OCI-LY7 (cell line): Measurements from ENCODE around the gene PLEKHG4B. TPM values are rescaled to one million over a fixed set of nuclear protein-coding genes. Genes with fewer than 3 reads are reported as not detected.

Experiments
- BruUV-seq: library from RNA; stranded (reverse); fragments of 400-500 nt; replicated peaks from 2 replicates; lab custom pipeline; 2021; lab: Mats Ljungman, UMichigan
- CTCF ChIA-PET: fragments of 300-600 bp; sonication (Branson Sonifier 250); formaldehyde crosslinking; loops from one replicate; lab custom pipeline; 2022; ENCODE audit warnings: antibody characterized with exemption; ENCODE audit not compliant: unreplicated experiment; lab: Charles Lee
- POLR2A ChIA-PET: fragments of 300-600 bp; sonication (Branson Sonifier 250); formaldehyde crosslinking; loops from one replicate; lab custom pipeline; 2022; ENCODE audit warnings: antibody characterized with exemption; lab: Charles Lee
- DNase-seq: peaks from one replicate; pipeline ENCODE4 v3.0.0-alpha.2; 2015; ENCODE audit warnings: low spot score
- H2AFZ ChIP-seq: fragments of 200-600 bp; sonication (generic), shearing (Covaris generic); 2 replicates; pipeline ENCODE4 v1.6.1; 2014; ENCODE audit warnings: mild to moderate bottlenecking, antibody characterized with exemption, low read length, moderate library complexity
- H3K27ac ChIP-seq: fragments of 200-600 bp; sonication (generic); 2 replicates; pipeline ENCODE4 v1.5.1; 2014; ENCODE audit warnings: mixed run types, low read depth, mild to moderate bottlenecking, moderate library complexity, low read length, inconsistent platforms; ENCODE audit not compliant: poor library complexity, severe bottlenecking
- H3K36me3 ChIP-seq: fragments of 200-600 bp; sonication (generic); 2 replicates; pipeline ENCODE4 v1.6.1; 2014; ENCODE audit warnings: mild to moderate bottlenecking, antibody characterized with exemption, low read length, moderate library complexity, mixed read lengths; ENCODE audit not compliant: insufficient read depth
- H3K4me1 ChIP-seq: fragments of 200-600 bp; sonication (generic); 2 replicates; pipeline ENCODE4 v1.5.1; 2014; ENCODE audit warnings: mild to moderate bottlenecking, low read length; ENCODE audit not compliant: insufficient read depth, poor library complexity, severe bottlenecking
- H3K4me2 ChIP-seq: fragments of 200-600 bp; sonication (generic); 2 replicates; pipeline ENCODE4 v1.6.1; 2014; ENCODE audit warnings: mild to moderate bottlenecking, low read length
- H3K4me3 ChIP-seq: fragments of 200-600 bp; sonication (generic); 2 replicates; pipeline ENCODE4 v1.5.1; 2014; ENCODE audit warnings: mild to moderate bottlenecking, low read depth, low read length; ENCODE audit not compliant: poor library complexity, severe bottlenecking
- H3K79me2 ChIP-seq: fragments of 200-600 bp; sonication (generic); 2 replicates; pipeline ENCODE4 v1.6.1; 2016; ENCODE audit warnings: low read depth, mild to moderate bottlenecking, low read length, moderate library complexity, mixed read lengths; ENCODE audit not compliant: insufficient read depth
- H3K9me2 ChIP-seq: fragments of 200-600 bp; sonication (generic); 2 replicates; pipeline ENCODE4 v1.6.1; 2016; ENCODE audit warnings: mild to moderate bottlenecking, low read length, mixed read lengths; ENCODE audit not compliant: insufficient read depth
- H3K9me3 ChIP-seq: fragments of 200-600 bp; sonication (generic); 2 replicates; pipeline ENCODE4 v1.6.1; 2014; ENCODE audit warnings: mild to moderate bottlenecking, mixed run types, low read length, mixed read lengths
- H4K20me1 ChIP-seq: fragments of 200-600 bp; sonication (generic); 2 replicates; pipeline ENCODE4 v1.6.1; 2014; ENCODE audit warnings: mild to moderate bottlenecking, antibody characterized with exemption, low read length, moderate library complexity, mixed read lengths; ENCODE audit not compliant: insufficient read depth
- CTCF ChIP-seq: fragments of 200-600 bp; sonication (generic); conservative IDR thresholded peaks from 2 replicates; pipeline ENCODE4 v1.5.1; 2014; ENCODE audit warnings: mild to moderate bottlenecking, antibody characterized with exemption, low read length, moderate library complexity, mixed read lengths
- EZH2phosphoT487 ChIP-seq: fragments of 200-600 bp; sonication (generic); IDR thresholded peaks from 2 replicates; pipeline ENCODE4 v1.6.1; 2018; ENCODE audit warnings: low read depth, borderline replicate concordance, mild to moderate bottlenecking, mixed run types, antibody characterized with exemption, low read length, moderate library complexity, mixed read lengths
- intact Hi-C: fragments of 100-400 bp; cut with micrococcal nuclease; formaldehyde crosslinking; loops from one replicate; pipeline ENCODE4 v1.10.0; 2022; ENCODE audit not compliant: unreplicated experiment
- total RNA-seq, 2 experiments: library from RNA; depleted of rRNA in 1 of 2; stranded (reverse); fragments of >200 nt in 1 of 2; shearing (Covaris generic) in 1 of 2; gene quantifications; 2 replicates each; pipeline ENCODE4 v1.2.3, GENCODE V29; 2014 to 2022

The PLEKHG4B gene
- total RNA-seq, 2 experiments from 2014 or later, result 0.30 to 0.41 TPM

DNA sequence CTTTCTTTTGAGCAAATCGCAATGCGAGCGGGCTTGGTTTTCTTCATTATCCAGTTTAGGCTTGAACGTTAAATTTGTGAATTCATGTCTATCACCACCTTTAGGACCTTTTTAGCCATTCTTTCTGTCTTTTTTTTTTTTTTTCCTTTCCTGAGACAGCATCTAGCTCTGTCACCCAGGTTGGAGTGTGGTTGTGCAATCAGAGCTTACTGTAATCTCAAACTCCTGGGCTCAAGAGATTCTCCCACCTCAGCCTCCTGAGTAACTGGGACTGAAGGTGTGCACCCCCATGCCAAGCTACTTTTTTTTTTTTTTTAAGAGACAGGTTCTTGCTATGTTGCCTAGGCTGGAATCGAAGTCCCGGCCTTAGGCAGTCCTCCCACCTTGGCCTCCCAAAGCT, 60.1 kb downstream of the PLEKHG4B start:
- H3K9me3 ChIP-seq, result peaks cover 18% of the 10 kb centered on the region
- no peaks in the 10 kb centered on the region for H3K79me2 ChIP-seq
- no peaks in the 10 kb centered on the region for H3K4me1 ChIP-seq
- intact Hi-C loops, result no loop called here
- H3K4me2 ChIP-seq, result no peak overlapping the region
- no peak for DNase-seq
- H4K20me1 ChIP-seq, result no peaks in the 10 kb centered on the region
- H3K9me2 ChIP-seq, result no peaks in the 10 kb centered on the region
- TF ChIP-seq CTCF (no peak), EZH2phosphoT487 (no peak)
- CTCF ChIA-PET, result no interaction called here
- no TSS peak for BruUV-seq
- H3K4me3 ChIP-seq, result no peak overlapping the region
- H3K36me3 ChIP-seq, result no peaks in the 10 kb centered on the region
- no peak overlapping the region for H2AFZ ChIP-seq
- H3K27ac ChIP-seq, result no peak overlapping the region
- POLR2A ChIA-PET, result no interaction called here

DNA sequence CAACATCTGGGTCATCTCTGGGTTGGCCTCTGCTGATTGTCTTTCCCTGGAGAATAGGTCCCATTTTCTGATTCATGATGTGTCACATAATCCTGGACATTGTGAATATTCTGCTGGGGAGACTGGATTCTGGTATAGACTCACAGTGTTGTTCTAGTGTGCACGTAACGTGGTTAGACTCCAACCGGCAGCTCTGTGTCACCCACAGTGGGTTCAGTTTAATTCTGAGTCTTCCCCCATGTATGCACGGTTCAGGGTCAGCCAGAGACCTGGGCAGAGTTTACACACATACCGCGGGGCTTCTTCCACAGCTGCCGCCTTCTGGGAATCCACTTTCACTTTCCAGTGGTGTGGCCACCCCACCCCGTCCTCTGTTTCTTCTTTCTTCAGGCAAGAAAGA, 61.3 kb downstream of the PLEKHG4B start:
- H3K4me2 ChIP-seq, result no peak overlapping the region

DNA sequence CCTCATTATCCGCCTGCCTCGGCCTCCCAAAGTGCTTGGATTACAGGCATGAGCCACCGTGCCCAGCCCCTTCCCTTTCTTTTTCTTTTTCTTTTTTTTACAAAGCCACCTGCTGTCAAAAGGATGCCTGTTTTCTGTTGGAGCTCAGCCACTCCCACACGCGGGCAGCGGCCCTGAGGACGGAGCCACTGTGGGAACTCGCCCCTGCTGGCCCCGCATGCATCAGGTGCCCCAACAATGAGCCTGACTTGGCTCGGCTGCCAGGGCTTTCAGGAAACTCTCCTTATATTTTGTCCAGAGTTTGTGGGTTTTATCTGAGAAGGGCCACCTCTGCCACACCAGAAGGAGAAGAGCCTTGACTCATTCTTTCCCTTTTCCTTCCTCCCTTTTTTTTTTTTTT, 62.3 kb downstream of the PLEKHG4B start:
- H2AFZ ChIP-seq, result no peak overlapping the region
- POLR2A ChIA-PET, result no interaction called here
- intact Hi-C loops, result no loop called here
- H3K79me2 ChIP-seq, result no peaks in the 10 kb centered on the region
- no peak for DNase-seq
- no peak overlapping the region for H3K27ac ChIP-seq
- H3K36me3 ChIP-seq, result no peaks in the 10 kb centered on the region
- CTCF ChIA-PET, result no interaction called here
- TF ChIP-seq EZH2phosphoT487 (no peak), CTCF (no peak)
- no TSS peak for BruUV-seq
- H3K4me2 ChIP-seq, result no peak overlapping the region
- no peaks in the 10 kb centered on the region for H4K20me1 ChIP-seq
- H3K9me3 ChIP-seq, result no peaks in the 10 kb centered on the region
- H3K4me3 ChIP-seq, result no peak overlapping the region
- no peaks in the 10 kb centered on the region for H3K9me2 ChIP-seq
- no peaks in the 10 kb centered on the region for H3K4me1 ChIP-seq

More for the DNA sequence above, 61.3 kb downstream of the PLEKHG4B start:
- Histone ChIP-seq H2AFZ (no peak overlapping the region), H3K27ac (no peak overlapping the region), H3K9me2 (no peaks in the 10 kb centered on the region), H4K20me1 (no peaks in the 10 kb centered on the region), H3K9me3 (peaks cover 6% of the 10 kb centered on the region; the same call in 1 of the 2 replicates), H3K4me3 (no peak overlapping the region), H3K4me1 (no peaks in the 10 kb centered on the region), H3K79me2 (no peaks in the 10 kb centered on the region), H3K36me3 (no peaks in the 10 kb centered on the region)
- DNase-seq, result no peak
- CTCF ChIA-PET, result no interaction called here
- TF ChIP-seq CTCF, result no peak
- no peak for TF ChIP-seq EZH2phosphoT487
- no TSS peak for BruUV-seq
- intact Hi-C loops, result no loop called here
- POLR2A ChIA-PET, result no interaction called here
